ENCODE measurements around the gene KTN1.

The KTN1 gene

GRCh38 chr14:55626131-55626530 lies 46.1 kb downstream of the KTN1 start:
- Histone ChIP-seq H3K79me2 (ENCODE audit: insufficient read depth, low read length) (no peaks in the 10 kb centered on the region), H3K9ac (ENCODE audit: low read depth, low read length, poor library complexity, severe bottlenecking) (no peak overlapping the region), H3K4me3 (ENCODE audit: low read length, poor library complexity, severe bottlenecking) (no peak overlapping the region), H3F3A (ENCODE audit: low read depth) (no peaks in the 10 kb centered on the region), H3K9me3 (ENCODE audit: insufficient read depth, low read depth, low read length) (no peaks in the 10 kb centered on the region), H3K9me2 (replicated peaks; ENCODE audit: low read depth, low read length) (no peaks in the 10 kb centered on the region), H2AFZ (ENCODE audit: low read length) (no peak overlapping the region), H3K4me2 (ENCODE audit: low read depth, low read length, poor library complexity, severe bottlenecking) (no peak overlapping the region), H3K27me3 (ENCODE audit: insufficient read depth, low read length, poor library complexity, severe bottlenecking) (no peaks in the 10 kb centered on the region), H3K36me3 (ENCODE audit: insufficient read depth, low read length) (peaks cover 73% of the 10 kb centered on the region), H4K20me1 (ENCODE audit: insufficient read depth, low read length, poor library complexity, severe bottlenecking) (peaks cover 6% of the 10 kb centered on the region), H3K4me1 (ENCODE audit: insufficient read depth, low read length, poor library complexity, severe bottlenecking) (no peaks in the 10 kb centered on the region)
- TF ChIP-seq CTCF (conservative IDR thresholded peaks at IDR 0.05; ENCODE audit: low read length) (no peak), EZH2phosphoT487 (IDR thresholded peaks at IDR 0.05; ENCODE audit: borderline replicate concordance) (no peak)

GRCh38 chr14:55628426-55628825 lies 48.4 kb downstream of the KTN1 start:
- Histone ChIP-seq H3K9me3 (ENCODE audit: insufficient read depth, low read depth, low read length) (no peaks in the 10 kb centered on the region), H3F3A (ENCODE audit: low read depth) (no peaks in the 10 kb centered on the region), H4K20me1 (ENCODE audit: insufficient read depth, low read length, poor library complexity, severe bottlenecking) (peaks cover 6% of the 10 kb centered on the region), H3K4me2 (ENCODE audit: low read depth, low read length, poor library complexity, severe bottlenecking) (no peak overlapping the region), H3K4me1 (ENCODE audit: insufficient read depth, low read length, poor library complexity, severe bottlenecking) (no peaks in the 10 kb centered on the region), H3K36me3 (ENCODE audit: insufficient read depth, low read length) (peaks cover 70% of the 10 kb centered on the region), H3K9me2 (replicated peaks; ENCODE audit: low read depth, low read length) (no peaks in the 10 kb centered on the region), H3K79me2 (ENCODE audit: insufficient read depth, low read length) (no peaks in the 10 kb centered on the region), H3K4me3 (ENCODE audit: low read length, poor library complexity, severe bottlenecking) (no peak overlapping the region), H3K9ac (ENCODE audit: low read depth, low read length, poor library complexity, severe bottlenecking) (no peak overlapping the region), H3K27me3 (ENCODE audit: insufficient read depth, low read length, poor library complexity, severe bottlenecking) (no peaks in the 10 kb centered on the region), H2AFZ (ENCODE audit: low read length) (no peak overlapping the region)
- TF ChIP-seq CTCF (conservative IDR thresholded peaks at IDR 0.05; ENCODE audit: low read length) = no peak
- TF ChIP-seq EZH2phosphoT487 (IDR thresholded peaks at IDR 0.05; ENCODE audit: borderline replicate concordance) = no peak

- H3K4me1 ChIP-seq (ENCODE audit: insufficient read depth, low read length, poor library complexity, severe bottlenecking) = no peaks in the 10 kb centered on the region
- H3K9me3 ChIP-seq (ENCODE audit: insufficient read depth, low read depth, low read length) = no peaks in the 10 kb centered on the region
- H3K4me3 ChIP-seq (ENCODE audit: low read length, poor library complexity, severe bottlenecking) = no peak overlapping the region
- H2AFZ ChIP-seq (ENCODE audit: low read length) = no peak overlapping the region
- no peaks in the 10 kb centered on the region for H3K79me2 ChIP-seq (ENCODE audit: insufficient read depth, low read length)
- no peak overlapping the region for H3K4me2 ChIP-seq (ENCODE audit: low read depth, low read length, poor library complexity, severe bottlenecking)
- H3K36me3 ChIP-seq (ENCODE audit: insufficient read depth, low read length) = peaks cover 93% of the 10 kb centered on the region
- no peaks in the 10 kb centered on the region for H3K9me2 ChIP-seq (replicated peaks; ENCODE audit: low read depth, low read length)
- no peaks in the 10 kb centered on the region for H4K20me1 ChIP-seq (ENCODE audit: insufficient read depth, low read length, poor library complexity, severe bottlenecking)
- H3F3A ChIP-seq (ENCODE audit: low read depth) = no peaks in the 10 kb centered on the region
- H3K27me3 ChIP-seq (ENCODE audit: insufficient read depth, low read length, poor library complexity, severe bottlenecking) = no peaks in the 10 kb centered on the region
- TF ChIP-seq EZH2phosphoT487 (IDR thresholded peaks at IDR 0.05; ENCODE audit: borderline replicate concordance) (no peak), CTCF (conservative IDR thresholded peaks at IDR 0.05; ENCODE audit: low read length) (no peak)
- no peak overlapping the region for H3K9ac ChIP-seq (ENCODE audit: low read depth, low read length, poor library complexity, severe bottlenecking)
Measured at GRCh38 chr14:55638665-55639064, 58.7 kb downstream of the KTN1 start.

Measured in Loucy (cell line).